ENCODE results near the gene DNMT3L. TPM values are rescaled to one million over a fixed set of nuclear protein-coding genes. Genes with fewer than 3 reads are reported as not detected.

Gene DNMT3L
- polyA plus RNA-seq, 1 donor (not counting 4 experiments of a cell fraction or from before 2014, with no cell fraction given): not detected

- H3K27ac ChIP-seq (ENCODE audit: control insufficient read depth, insufficient read depth, low read length): no peak overlapping the region
- no peak overlapping the region for H3K9ac ChIP-seq (ENCODE audit: control insufficient read depth, extremely low read depth, insufficient read depth, low read length)
- no peaks in the 10 kb centered on the region for H4K20me1 ChIP-seq (ENCODE audit: control insufficient read depth, extremely low read depth, insufficient read depth, low read length)
- H3K9me3 ChIP-seq (ENCODE audit: control insufficient read depth, low read depth, low read length): no peaks in the 10 kb centered on the region
- dilution Hi-C loops (cut with MboI; ENCODE audit: extremely low pct_ligation_motif_present, low sequenced_read_pairs): no loop called here
- no peaks in the 10 kb centered on the region for H3K4me1 ChIP-seq (ENCODE audit: control insufficient read depth, extremely low read depth, insufficient read depth, low read length)
- no peak overlapping the region for H2AFZ ChIP-seq (ENCODE audit: control insufficient read depth, low read length)
- TF ChIP-seq EZH2 (IDR thresholded peaks at IDR 0.05; ENCODE audit: low read length) (no peak), CTCF (optimal IDR thresholded peaks at IDR 0.05 in 1 of 3, IDR thresholded peaks at IDR 0.05 in 1 of 3, conservative IDR thresholded peaks at IDR 0.05 in 1 of 3; ENCODE audit: extremely low read depth in 1 of 3, insufficient read depth in 2 of 3, low read length in 3 of 3) (no peak)
- H3K27me3 ChIP-seq (ENCODE audit: control insufficient read depth, extremely low read depth, insufficient read depth, low read length): peaks cover 18% of the 10 kb centered on the region
- no peaks in the 10 kb centered on the region for H3K36me3 ChIP-seq (ENCODE audit: control insufficient read depth in 2 of 2, extremely low read depth in 1 of 2, insufficient read depth in 2 of 2, low read length in 2 of 2)
- H3K9me1 ChIP-seq (ENCODE audit: control insufficient read depth, extremely low read depth, insufficient read depth, low read length): no peaks in the 10 kb centered on the region
- no peaks in the 10 kb centered on the region for H3K79me2 ChIP-seq (ENCODE audit: control insufficient read depth, insufficient read depth, low read length)
- no peak overlapping the region for H3K4me3 ChIP-seq (ENCODE audit: control insufficient read depth in 2 of 3, extremely low read depth in 1 of 3, insufficient read depth in 2 of 3, low read depth in 1 of 3, low read length in 3 of 3)
- H3K4me2 ChIP-seq (ENCODE audit: control insufficient read depth, extremely low read depth, insufficient read depth, low read depth, low read length): no peak overlapping the region
- FAIRE-seq (no peak), DNase-seq (ENCODE audit: low read depth, low spot score) (no peak)
These were observed 4.1 kb upstream of the DNMT3L start for GRCh38 chr21:44265734-44266270.

GRCh38 chr21:44263768-44264167, 2.1 kb upstream of the DNMT3L start:
- Histone ChIP-seq H3K4me3 (ENCODE audit: control insufficient read depth in 2 of 3, extremely low read depth in 1 of 3, insufficient read depth in 2 of 3, low read depth in 1 of 3, low read length in 3 of 3) (no peak overlapping the region), H3K9ac (ENCODE audit: control insufficient read depth, extremely low read depth, insufficient read depth, low read length) (no peak overlapping the region), H3K27me3 (ENCODE audit: control insufficient read depth, extremely low read depth, insufficient read depth, low read length) (peaks cover 22% of the 10 kb centered on the region), H4K20me1 (ENCODE audit: control insufficient read depth, extremely low read depth, insufficient read depth, low read length) (no peaks in the 10 kb centered on the region), H3K27ac (ENCODE audit: control insufficient read depth, insufficient read depth, low read length) (no peak overlapping the region), H3K4me2 (ENCODE audit: control insufficient read depth, extremely low read depth, insufficient read depth, low read depth, low read length) (no peak overlapping the region), H3K36me3 (ENCODE audit: control insufficient read depth in 2 of 2, extremely low read depth in 1 of 2, insufficient read depth in 2 of 2, low read length in 2 of 2) (no peaks in the 10 kb centered on the region), H2AFZ (ENCODE audit: control insufficient read depth, low read length) (no peak overlapping the region), H3K9me3 (ENCODE audit: control insufficient read depth, low read depth, low read length) (no peaks in the 10 kb centered on the region), H3K79me2 (ENCODE audit: control insufficient read depth, insufficient read depth, low read length) (no peaks in the 10 kb centered on the region), H3K4me1 (ENCODE audit: control insufficient read depth, extremely low read depth, insufficient read depth, low read length) (no peaks in the 10 kb centered on the region), H3K9me1 (ENCODE audit: control insufficient read depth, extremely low read depth, insufficient read depth, low read length) (no peaks in the 10 kb centered on the region)
- no peak for DNase-seq (ENCODE audit: low read depth, low spot score)
- dilution Hi-C loops (cut with MboI; ENCODE audit: extremely low pct_ligation_motif_present, low sequenced_read_pairs): no loop called here
- TF ChIP-seq CTCF (optimal IDR thresholded peaks at IDR 0.05 in 1 of 3, IDR thresholded peaks at IDR 0.05 in 1 of 3, conservative IDR thresholded peaks at IDR 0.05 in 1 of 3; ENCODE audit: extremely low read depth in 1 of 3, insufficient read depth in 2 of 3, low read length in 3 of 3): no peak
- no peak for TF ChIP-seq EZH2 (IDR thresholded peaks at IDR 0.05; ENCODE audit: low read length)
- FAIRE-seq: no peak
